GM19397 (cell line): ENCODE measurements around the gene FNIP1.
"Not testable (repeated sequence)": the region's sequence is repeated elsewhere in the genome, so short reads cannot be mapped to it uniquely, and the experiment has no call there.

Experiments used
- ATAC-seq: cut with Tn5 transposase; IDR thresholded peaks from one replicate; pipeline ENCODE4 v1.9.1; 2021; ENCODE audit warnings: mild to moderate bottlenecking, moderate library complexity; ENCODE audit not compliant: unreplicated experiment

Gene FNIP1

DNA sequence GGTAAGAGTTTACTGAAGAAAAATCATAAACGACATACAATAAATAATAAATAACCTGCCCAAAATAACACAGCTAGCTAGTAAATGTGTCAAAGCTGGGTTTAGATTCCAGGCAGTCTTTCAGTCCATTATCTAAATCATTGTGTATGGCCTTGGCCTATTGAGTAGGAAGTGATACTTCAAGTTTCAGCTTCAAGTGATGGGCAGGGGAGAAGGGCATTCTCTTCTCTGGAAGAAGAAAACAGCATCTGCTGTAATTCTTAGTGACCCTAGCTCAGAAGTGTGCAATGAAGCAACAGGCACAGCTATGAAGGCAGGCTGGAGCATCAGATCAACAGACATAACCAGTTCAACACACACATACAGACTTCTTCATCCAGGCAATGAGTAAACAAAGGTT is 42.5 kb downstream of the FNIP1 start:
- ATAC-seq, result no peak

DNA sequence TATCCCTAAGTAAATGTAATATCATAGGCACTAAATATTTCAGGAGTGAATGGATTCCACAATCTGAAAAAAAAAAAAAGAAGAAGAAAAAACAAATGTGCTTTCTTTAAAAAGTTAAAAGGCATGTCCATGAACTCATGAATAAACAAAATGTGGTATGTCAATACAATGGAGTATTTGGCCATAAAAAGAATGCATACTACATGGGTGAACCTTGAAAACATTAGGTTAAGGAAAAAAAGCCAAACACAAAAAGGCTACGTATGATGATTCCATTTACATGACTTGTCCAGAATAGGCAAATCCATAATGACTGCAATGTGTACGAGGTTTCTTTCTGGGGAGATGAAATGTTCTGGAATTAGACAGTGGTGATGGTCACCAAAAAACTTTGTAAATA is 45.3 kb downstream of the FNIP1 start:
- no peak for ATAC-seq

DNA sequence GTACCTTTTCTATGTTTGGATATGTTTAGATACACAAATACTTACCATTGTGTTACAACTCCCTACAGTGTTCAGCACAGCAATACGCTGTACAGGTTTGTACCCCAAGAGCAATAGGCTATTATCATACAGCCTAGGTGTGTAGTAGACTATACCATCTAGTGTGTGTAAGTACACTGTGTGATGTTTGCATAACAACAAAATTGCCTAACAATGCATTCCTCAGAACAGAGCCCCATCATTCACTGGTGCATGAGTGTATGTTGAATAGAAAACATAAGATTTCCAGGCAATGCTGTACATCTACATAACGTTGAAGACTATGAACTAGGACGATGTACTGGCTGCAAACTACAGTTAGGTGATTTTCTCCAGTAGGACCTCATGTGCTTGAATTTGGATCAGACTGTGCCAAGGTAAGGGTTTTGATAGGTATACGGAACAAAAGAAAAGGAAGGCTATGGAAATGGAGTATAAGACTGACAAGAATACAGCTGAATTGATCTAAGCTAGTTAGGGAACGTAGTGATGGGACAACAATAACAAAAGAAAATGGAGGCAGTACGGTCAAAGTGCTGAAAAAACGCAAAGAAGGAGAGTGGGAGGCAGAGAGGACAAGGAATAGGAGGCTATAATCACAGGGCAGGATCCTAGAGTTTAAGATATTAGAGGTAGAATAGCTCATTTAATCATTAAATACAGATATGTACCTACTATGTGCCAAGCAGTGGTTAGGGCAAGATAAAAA is 46.9 kb downstream of the FNIP1 start:
- ATAC-seq, result no peak

DNA sequence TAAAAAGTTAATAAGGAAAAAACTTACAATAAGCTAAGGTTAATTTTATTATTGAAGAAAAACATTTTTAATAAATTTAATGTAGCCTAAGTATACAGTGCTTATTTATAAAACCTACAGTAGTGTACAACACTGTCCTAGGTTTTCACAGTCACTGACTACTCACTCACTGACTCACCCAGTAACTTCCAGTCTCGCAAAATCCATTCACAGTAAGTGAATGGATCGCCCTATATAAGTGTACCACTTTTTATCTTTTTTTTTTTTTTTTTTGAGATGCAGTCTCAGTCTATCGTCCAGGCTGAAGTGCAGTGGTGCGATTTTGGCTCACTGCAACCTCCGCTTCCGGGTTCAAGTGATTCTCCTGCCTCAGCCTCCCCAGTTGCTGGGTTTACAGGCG is 47.7 kb downstream of the FNIP1 start:
- no peak for ATAC-seq

DNA sequence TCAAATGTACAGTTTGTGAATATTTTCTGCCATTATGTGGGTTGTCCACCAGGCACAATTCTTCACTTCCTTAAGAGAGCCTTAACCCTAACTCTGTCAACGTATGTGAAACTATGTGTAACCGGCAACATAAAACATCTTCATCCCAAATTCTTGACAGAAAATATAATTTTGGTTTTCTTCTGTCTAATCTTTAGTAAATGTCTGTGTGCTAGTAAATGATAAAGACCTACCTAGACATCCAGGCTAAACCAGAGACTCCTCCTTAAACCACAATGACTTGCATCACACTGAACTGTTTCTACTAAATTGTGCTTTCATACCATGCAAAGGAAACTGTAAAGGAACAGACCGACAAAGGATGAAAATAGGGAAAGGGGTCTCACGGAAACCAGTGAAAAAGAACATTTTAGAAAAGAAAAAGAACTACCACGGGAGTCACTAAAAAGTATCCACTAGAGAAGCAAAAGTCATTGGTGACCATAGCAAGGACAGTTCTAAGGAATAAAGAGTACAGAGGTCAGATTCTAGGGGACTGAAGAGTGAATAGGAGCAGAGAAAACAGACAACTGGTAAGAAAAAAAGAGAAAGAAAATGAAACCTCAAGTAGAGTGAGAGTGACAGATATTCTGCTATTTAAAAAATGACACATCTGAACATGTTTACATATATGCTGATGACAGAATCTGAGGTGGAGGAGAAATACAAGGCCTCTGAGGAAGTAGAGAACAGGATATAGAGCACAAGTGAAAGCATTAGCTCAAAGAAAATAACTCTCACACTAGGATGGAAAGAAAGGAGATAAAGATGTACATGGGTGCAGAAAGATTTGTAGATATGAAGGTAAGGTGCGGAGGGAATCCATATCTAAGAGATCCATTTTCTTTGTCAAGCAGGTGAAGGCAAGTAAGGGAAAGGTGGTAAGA is 49.4 kb downstream of the FNIP1 start:
- peak; percentile 89 for ATAC-seq

DNA sequence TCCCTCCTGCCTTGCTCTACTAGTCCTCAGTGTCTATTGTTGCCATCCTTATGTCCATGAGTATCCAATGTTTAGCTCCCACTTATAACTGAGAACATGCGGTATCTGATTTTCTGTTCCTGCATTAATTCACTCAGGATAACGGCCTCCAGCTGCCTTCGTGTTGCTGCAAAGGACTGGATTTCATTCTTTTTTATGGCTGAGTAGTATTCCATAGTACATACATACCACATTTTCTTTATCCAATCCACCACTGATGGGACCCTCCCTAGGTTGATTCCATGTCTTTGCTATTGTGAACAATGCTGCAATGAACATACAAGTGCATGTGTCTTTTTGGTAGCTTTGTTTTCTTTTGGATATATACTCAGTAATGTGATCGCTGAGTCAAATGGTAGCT is 50.4 kb downstream of the FNIP1 start:
- no peak for ATAC-seq

DNA sequence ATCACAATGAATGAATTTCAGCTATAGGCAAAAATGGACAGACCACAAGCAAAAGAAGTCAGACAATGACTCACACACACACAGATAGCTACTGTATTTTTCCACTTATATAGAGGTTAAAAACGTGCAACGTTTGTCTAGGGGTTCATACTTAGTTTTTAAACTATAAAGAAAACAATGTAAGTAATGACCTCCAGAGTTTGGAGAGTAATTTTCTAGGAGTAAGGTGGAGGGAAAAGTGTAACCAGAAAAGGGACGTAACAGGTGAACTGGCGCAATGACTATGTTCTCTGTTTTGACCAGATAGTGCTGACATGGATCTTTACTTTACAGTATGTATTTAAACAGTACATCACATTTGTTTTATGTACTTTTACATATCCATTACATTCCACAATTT is 51.1 kb downstream of the FNIP1 start:
- ATAC-seq, result no peak

DNA sequence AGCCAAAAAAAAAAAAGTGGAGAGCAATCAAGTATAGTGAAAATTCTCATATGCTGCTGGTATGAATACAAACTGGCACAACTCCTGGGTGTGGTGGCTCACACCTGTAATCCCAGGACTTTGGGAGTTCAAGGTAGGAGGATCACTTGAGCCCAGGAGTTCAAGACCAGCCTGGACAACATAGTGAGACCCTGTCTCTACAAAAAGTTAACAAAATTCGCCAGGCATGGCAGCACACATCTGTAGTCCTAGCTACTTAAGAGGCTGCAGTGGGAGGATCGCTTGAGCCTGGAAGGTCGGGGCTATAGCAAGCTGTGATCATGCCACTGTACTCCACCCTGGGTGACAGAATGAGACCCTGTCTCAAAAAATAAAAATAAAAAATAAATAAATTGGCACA is 51.7 kb downstream of the FNIP1 start:
- ATAC-seq, result no peak

DNA sequence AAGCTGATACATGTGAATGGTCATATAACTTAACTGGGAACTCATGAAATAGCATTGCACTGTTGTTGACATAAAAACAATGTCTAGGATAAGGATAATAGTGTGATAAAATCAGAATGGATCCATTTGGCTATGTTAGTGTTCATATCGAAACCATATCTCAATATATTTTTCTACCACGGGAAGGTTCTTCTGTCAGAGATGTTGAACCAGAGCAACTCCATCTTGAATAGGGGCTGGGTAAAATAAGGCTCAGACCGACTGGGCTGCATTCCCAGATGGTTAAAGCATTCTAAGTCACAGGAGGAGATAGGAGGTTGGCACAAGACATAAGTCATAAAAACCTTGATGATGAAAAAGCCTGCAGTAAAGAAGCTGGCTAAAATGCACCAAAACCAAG is 56.3 kb downstream of the FNIP1 start:
- ATAC-seq, result no peak

DNA sequence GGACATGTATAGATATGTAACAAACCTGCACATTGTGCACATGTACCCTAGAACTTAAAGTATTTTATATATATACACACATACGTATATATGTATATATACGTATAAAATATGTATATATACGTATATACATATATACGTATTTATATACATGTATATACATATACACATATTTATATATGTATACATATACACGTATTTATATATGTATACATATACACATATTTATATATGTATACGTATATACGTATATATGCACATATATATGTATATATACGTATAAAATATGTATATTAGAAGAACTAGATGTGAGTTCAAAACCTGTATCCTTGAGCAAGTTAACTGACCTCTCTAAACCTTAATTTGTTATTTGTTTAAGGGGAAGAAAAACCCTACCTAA is 61.4 kb downstream of the FNIP1 start:
- ATAC-seq, result no peak

DNA sequence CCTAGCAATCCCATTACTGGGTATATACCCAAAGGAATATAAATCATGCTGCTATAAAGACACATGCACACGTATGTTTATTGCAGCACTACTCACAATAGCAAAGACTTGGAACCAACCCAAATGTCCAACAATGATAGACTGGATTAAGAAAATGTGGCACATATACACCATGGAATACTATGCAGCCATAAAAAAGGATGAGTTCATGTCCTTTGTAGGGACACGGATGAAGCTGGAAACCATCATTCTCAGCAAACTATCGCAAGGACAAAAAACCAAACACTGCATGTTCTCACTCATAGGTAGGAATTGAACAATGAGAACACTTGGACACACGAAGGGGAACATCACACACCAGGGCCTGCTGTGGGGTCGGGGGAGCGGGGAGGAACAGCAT is 61.9 kb downstream of the FNIP1 start:
- ATAC-seq, result not testable (repeated sequence)

DNA sequence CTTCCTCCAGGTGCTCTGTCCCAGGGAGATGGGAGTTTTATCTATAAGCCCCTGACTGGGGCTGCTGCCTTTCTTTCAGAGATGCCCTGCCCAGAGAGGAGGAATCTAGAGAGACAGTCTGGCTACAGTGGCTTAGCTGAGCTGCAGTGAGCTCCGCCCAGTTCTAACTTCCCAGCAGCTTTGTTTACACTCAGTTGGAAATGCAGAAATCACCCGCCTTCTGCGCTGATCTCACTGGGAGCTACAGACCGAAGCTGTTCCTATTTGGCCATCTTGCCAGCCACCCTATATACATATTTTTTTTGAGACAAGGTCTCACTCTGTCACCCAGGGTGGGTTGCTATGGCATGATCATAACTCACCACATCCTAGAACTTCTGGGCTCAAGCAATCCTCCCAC is 67.5 kb downstream of the FNIP1 start:
- ATAC-seq, result not testable (repeated sequence)

DNA sequence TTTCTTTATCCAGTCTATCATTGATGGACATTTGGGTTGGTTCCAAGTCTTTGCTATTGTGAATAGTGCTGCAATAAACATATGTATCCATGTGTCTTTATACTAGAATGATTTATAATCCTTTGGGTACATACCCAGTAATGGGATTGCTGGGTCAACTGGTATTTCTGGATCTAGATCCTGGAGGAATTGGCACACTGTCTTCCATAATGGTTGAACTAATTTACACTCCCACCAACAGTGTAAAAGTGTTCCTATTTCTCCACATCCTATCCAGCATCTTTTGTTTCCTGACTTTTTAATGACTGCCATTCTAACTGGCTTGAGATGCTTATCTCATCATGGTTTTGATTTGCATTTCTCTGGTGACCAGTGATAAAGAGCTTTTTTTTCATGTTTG is 72.7 kb downstream of the FNIP1 start:
- not testable (repeated sequence) for ATAC-seq

DNA sequence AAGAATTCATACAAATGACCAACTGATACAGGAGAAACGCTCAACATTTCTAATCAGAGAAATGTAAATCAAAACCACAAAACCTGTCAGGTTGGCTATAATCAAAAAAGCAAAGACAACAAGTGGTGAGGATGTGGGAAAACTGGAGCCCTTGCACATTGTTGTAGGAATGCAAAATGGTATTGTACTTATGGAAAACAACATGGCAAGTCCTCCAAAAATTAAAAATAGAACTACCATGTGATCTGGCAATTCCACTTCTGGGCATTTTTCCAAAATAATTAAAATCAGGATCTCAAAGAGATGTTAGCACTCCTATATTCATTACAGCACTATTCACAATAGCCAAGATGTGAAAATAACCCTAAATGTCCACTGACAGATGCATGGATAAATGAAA is 76.1 kb downstream of the FNIP1 start:
- ATAC-seq, result no peak

DNA sequence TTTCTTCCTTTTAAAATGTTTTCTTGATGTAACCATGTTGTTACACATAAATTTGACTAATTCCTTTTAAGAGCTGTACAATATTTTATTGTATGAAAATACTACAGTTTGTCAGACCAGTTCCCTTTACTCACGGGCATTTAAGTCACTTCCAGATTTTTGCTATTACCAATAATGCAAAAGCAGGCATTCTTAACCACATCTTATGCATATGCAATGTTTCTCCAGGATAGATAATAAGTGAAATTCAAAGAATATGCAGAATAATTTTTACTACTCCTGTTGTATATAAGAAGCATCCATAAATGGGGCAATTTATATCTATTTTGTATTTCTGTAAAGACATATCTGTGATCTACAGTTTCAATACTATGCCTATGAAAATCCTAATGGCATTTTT is 77.3 kb downstream of the FNIP1 start:
- ATAC-seq, result no peak

DNA sequence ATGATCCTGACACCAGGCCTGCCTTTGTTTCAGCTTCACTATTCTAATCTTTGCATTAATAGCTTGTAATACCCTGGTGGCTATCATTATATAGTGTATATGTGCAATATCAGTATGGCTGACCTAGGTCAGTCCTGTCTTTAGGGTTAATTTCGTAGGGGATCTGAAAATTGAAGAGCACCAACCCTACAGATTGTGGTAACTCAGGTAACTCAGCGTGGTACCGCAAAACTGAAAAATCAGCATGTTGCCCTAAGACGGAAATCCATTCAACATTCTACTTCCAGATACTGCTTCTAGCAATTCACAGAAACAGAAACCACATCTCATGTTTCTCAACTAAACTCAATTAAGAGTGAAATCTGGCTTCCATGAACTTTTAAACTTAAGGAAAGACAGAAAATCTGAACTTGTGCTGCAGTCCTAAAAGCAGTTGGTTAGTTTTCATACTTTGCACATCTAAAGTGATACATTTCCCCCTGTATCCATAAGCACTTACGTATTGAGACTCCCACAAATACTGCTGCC is 78.3 kb downstream of the FNIP1 start:
- ATAC-seq, result no peak

DNA sequence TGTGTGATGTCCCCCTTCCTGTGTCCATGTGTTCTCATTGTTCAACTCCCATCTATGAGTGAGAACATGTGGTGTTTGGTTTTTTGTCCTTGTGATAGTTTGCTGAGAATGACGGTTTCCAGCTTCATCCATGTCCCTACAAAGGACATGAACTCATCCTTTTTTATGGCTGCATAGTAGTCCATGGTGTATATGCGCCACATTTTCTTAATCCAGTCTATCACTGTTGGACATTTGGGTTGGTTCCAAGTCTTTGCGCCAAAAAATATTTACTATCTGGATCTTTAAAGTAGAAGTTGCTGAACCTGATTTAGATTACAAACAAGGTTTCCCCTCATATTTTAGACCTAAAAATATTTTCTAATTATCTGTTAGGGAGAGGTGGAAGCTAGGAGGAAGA is 79.7 kb downstream of the FNIP1 start:
- ATAC-seq, result not testable (repeated sequence)

DNA sequence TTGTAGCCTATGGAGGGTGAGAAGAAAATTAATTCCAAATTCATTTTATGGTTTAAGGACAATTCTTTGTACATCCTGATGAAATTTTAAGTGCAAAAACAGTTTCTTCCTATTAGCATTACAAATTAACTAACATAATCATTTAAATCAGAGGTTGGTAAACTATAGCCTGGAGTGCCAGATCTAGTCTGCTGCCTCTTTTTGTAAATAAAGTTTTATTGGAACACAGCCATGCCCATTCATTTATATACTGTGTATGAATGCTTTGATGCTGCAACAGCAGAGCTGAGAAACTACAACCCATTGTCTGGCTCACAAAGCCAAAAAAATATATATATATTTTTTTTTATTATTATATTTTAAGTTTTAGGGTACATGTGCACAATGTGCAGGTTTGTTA is 80.2 kb downstream of the FNIP1 start:
- no peak for ATAC-seq

DNA sequence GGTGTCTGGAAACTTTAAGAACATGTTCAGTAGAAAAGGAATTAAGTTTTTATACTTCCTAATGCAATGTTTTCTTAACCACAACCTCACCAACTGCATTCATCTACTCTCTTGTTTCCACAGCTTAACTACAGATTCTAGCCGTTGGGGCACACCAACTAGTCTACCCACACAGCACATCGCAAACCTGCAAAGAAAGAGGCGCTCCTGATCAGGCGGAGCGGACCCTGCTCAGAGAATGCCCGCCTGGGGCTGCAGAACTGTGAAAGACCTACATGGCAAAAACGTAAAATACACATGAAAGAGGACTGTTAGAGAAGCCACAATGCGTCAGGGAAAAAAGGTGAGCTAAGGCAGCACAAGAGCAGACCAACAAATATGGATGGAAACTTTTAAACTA is 86.4 kb downstream of the FNIP1 start:
- ATAC-seq, result no peak

DNA sequence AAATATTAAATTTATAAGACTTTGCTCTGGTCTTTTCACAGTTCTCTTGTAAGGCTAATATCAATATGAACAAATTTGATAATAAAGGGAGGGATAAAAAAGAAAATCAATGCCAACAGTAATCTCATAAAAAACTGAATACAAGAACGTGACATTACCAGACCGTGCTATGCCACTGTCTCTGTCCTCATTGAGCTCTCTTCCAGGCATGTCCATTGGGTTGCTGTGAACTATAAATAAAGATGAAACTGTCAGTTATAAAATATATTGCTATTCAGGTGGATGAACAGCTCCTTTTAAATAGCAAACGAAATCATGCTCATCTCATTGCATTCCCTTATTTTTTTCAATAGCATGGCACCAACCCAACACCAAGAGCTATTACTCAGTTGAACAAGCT is 87.8 kb downstream of the FNIP1 start:
- no peak for ATAC-seq

DNA sequence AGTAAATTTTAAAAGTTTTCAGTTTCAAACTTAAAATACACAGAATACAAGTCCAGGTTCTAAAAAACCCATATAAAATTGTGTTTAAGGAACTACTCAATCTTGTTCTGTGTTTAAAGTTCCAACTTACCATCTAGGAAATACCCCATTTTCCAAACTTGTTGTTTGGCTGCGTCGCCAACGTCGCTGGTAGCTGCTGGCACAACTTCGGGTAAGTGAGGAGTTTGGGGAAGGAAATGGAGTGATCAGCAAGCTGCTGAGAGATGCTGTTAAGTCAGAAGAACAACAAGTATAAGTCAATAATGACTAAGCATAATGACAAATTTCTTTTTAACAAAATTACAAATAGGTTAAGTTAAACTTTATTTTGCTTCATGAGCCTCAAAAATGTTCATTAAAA is 90.5 kb downstream of the FNIP1 start:
- no peak for ATAC-seq

DNA sequence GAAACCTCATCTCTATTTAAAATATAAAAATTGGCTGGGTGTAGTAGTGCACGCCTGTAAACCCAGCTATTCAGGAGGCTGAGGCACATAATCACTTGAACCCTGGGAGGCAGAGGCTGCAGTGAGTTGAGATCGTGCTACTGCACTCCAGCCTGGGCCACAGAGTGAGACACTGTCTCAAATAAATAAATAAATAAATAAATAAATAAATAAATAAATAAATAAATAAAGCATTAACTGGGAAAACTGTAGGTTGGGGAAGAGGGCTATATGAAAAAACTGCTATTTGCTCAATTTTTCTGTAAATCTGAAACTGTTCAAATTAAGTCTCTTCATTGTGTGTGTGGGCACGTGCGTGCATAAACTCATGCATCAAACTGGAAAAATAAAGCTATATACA is 101.9 kb downstream of the FNIP1 start:
- no peak for ATAC-seq
